Sigmoid colon (tissue), 7 donors: ENCODE data around the gene CCDC190. TPM values are rescaled to one million over a fixed set of nuclear protein-coding genes. Genes with fewer than 3 reads are reported as not detected.

Experiments
- DNase-seq: peaks from one replicate; pipeline ENCODE4 v3.0.0-alpha.2; 2019
- H3K27ac ChIP-seq, 4 donors: fragments of 200-600 bp; sonication (generic); one replicate each; pipeline ENCODE4 v1.5.1; 2016 to 2019; ENCODE audit warnings: mild to moderate bottlenecking in 1 of 4
- H3K27me3 ChIP-seq, 3 donors: fragments of 200-600 bp; sonication (generic); one replicate each; pipeline ENCODE4 v1.5.1; 2019; ENCODE audit warnings: mild to moderate bottlenecking in 1 of 3
- H3K36me3 ChIP-seq, 4 donors: fragments of 200-600 bp; sonication (generic); one replicate each; pipeline ENCODE4 v1.5.1; 2016 to 2019
- H3K4me1 ChIP-seq, 4 donors: fragments of 200-600 bp; sonication (generic); one replicate each; pipeline ENCODE4 v1.5.1; 2017 to 2019
- H3K4me3 ChIP-seq, 4 donors: fragments of 200-600 bp; sonication (generic); one replicate each; pipeline ENCODE4 v1.5.1; 2017 to 2019; ENCODE audit warnings: mild to moderate bottlenecking in 2 of 4, moderate library complexity in 1 of 4
- H3K9me3 ChIP-seq, 4 donors: fragments of 200-600 bp in 3 of 4; sonication (generic) in 3 of 4; one replicate each; pipeline versions ENCODE4 v1.5.1 to v1.6.1; 2013 to 2019
- CTCF ChIP-seq, 4 experiments: fragments of 450-650 bp in 3 of 4; fragments of 200-600 bp in 1 of 4; IDR thresholded peaks; one replicate each; pipeline ENCODE4 v1.5.1; 2016 to 2019; ENCODE audit warnings: antibody characterized with exemption in 4 of 4, mild to moderate bottlenecking in 3 of 4, moderate library complexity in 2 of 4
- EP300 ChIP-seq, 4 donors: sonication (generic); formaldehyde crosslinking; IDR thresholded peaks; one replicate each; pipeline ENCODE4 v1.6.1; 2017; ENCODE audit warnings: antibody characterized with exemption in 4 of 4
- POLR2A ChIP-seq, 2 donors: fragments of 450-650 bp; IDR thresholded peaks; one replicate each; pipeline ENCODE4 v1.6.1; 2016; ENCODE audit warnings: antibody characterized with exemption in 2 of 2, mild to moderate bottlenecking in 2 of 2, moderate library complexity in 2 of 2
- POLR2AphosphoS5 ChIP-seq, 4 donors: sonication (generic); formaldehyde crosslinking; IDR thresholded peaks; one replicate each; pipeline ENCODE4 v1.6.1; 2017; ENCODE audit warnings: antibody characterized with exemption in 4 of 4
- WGBS, 2 donors: extraction: QIAGEN DNeasy Blood & Tissue Kit; methylation state at CpG; one replicate each; pipeline ENCODE4 v1.1.7; 2013; 5-methylcytosine and 5-hydroxymethylcytosine counted together
- intact Hi-C: fragments of 100-400 bp; cut with DNase I; formaldehyde crosslinking; loops from one replicate; pipeline ENCODE4 v1.15.1; 2023
- polyA plus RNA-seq, 3 donors: library from polyadenylated mRNA; stranded (reverse); fragments of 200-250 nt; gene quantifications; one replicate each; pipeline ENCODE4 v1.2.3, GENCODE V29; 2013
- total RNA-seq, 4 donors: library from RNA; depleted of rRNA; stranded (reverse); fragments of >200 nt; gene quantifications; one replicate each; pipeline ENCODE4 v1.1.0, GENCODE V29; 2016
- donor health status: healthy with polysubstance abuse.
- donor health status: Bipolar disorder and iron deficiency.
- donor health status: healthy.

CCDC190 gene
- total and polyA plus RNA-seq, 7 donors = not detected

GRCh38 chr1:162892906-162893611 lies 32.1 kb upstream of the CCDC190 start:
- no peaks in the 10 kb centered on the region for H3K36me3 ChIP-seq
- no peaks in the 10 kb centered on the region for H3K27me3 ChIP-seq
- TF ChIP-seq CTCF (IDR thresholded peaks at IDR 0.05) (no peak), POLR2A (IDR thresholded peaks at IDR 0.05) (no peak), POLR2AphosphoS5 (IDR thresholded peaks at IDR 0.05) (no peak), EP300 (IDR thresholded peaks at IDR 0.05) (no peak)
- WGBS, 2 donors = 56 to 57% methylated on average over 5 of the region's 5 CpGs
- no peak overlapping the region for H3K27ac ChIP-seq
- H3K4me1 ChIP-seq = no peaks in the 10 kb centered on the region
- intact Hi-C loops = no loop called here
- no peak for DNase-seq
- H3K9me3 ChIP-seq = no peaks in the 10 kb centered on the region
- H3K4me3 ChIP-seq = no peak overlapping the region

- Histone ChIP-seq H3K27me3 (no peaks in the 10 kb centered on the region), H3K4me1 (peaks cover 0 to 4% (median 0%) of the 10 kb centered on the region in 4 donors), H3K9me3 (no peaks in the 10 kb centered on the region), H3K27ac (no peak overlapping the region), H3K36me3 (no peaks in the 10 kb centered on the region), H3K4me3 (no peak overlapping the region)
- intact Hi-C loops = no loop called here
- no peak for DNase-seq
- WGBS, 2 donors = 69 to 84% methylated on average over 2 of the region's 2 CpGs
- TF ChIP-seq POLR2A (IDR thresholded peaks at IDR 0.05) = no peak
- no peak for TF ChIP-seq CTCF (IDR thresholded peaks at IDR 0.05)
- TF ChIP-seq EP300 (IDR thresholded peaks at IDR 0.05) = no peak
- no peak for TF ChIP-seq POLR2AphosphoS5 (IDR thresholded peaks at IDR 0.05)
Measured at GRCh38 chr1:162889989-162890388, 29.0 kb upstream of the CCDC190 start.

- Histone ChIP-seq H3K4me1 (peaks cover 0 to 4% (median 0%) of the 10 kb centered on the region in 4 donors), H3K9me3 (no peaks in the 10 kb centered on the region), H3K36me3 (no peaks in the 10 kb centered on the region), H3K27ac (no peak overlapping the region), H3K4me3 (no peak overlapping the region), H3K27me3 (no peaks in the 10 kb centered on the region)
- intact Hi-C loops = no loop called here
- DNase-seq = no peak
- WGBS, 2 donors = 91 to 94% methylated on average over 2 of the region's 2 CpGs
- TF ChIP-seq POLR2A (IDR thresholded peaks at IDR 0.05) (no peak), CTCF (IDR thresholded peaks at IDR 0.05) (no peak), POLR2AphosphoS5 (IDR thresholded peaks at IDR 0.05) (no peak)
Measured at GRCh38 chr1:162886705-162887104, 25.7 kb upstream of the CCDC190 start.

GRCh38 chr1:162885265-162885664 lies 24.3 kb upstream of the CCDC190 start:
- intact Hi-C loops = no loop called here
- Histone ChIP-seq H3K9me3 (no peaks in the 10 kb centered on the region), H3K27ac (no peak overlapping the region), H3K36me3 (no peaks in the 10 kb centered on the region), H3K4me1 (peaks cover 0 to 4% (median 0%) of the 10 kb centered on the region in 4 donors), H3K4me3 (no peak overlapping the region), H3K27me3 (no peaks in the 10 kb centered on the region)
- TF ChIP-seq EP300 (IDR thresholded peaks at IDR 0.05) = no peak
- no peak for TF ChIP-seq POLR2A (IDR thresholded peaks at IDR 0.05)
- TF ChIP-seq POLR2AphosphoS5 (IDR thresholded peaks at IDR 0.05) = no peak
- 11 to 32% methylated on average over 3 of the region's 3 CpGs for WGBS, 2 donors
- DNase-seq = no peak

GRCh38 chr1:162884831-162885230 lies 23.9 kb upstream of the CCDC190 start:
- intact Hi-C loops = no loop called here
- TF ChIP-seq POLR2A (IDR thresholded peaks at IDR 0.05) (no peak), POLR2AphosphoS5 (IDR thresholded peaks at IDR 0.05) (no peak), EP300 (IDR thresholded peaks at IDR 0.05) (no peak), CTCF (IDR thresholded peaks at IDR 0.05) (no peak)
- Histone ChIP-seq H3K4me1 (peaks cover 0 to 4% (median 0%) of the 10 kb centered on the region in 4 donors), H3K4me3 (no peak overlapping the region), H3K9me3 (no peaks in the 10 kb centered on the region), H3K36me3 (no peaks in the 10 kb centered on the region), H3K27ac (no peak overlapping the region), H3K27me3 (no peaks in the 10 kb centered on the region)
- 61 to 82% methylated on average over 1 of the region's 1 CpG for WGBS, 2 donors
- no peak for DNase-seq
